NCI-H2029 treated with DMSO at 0.1 percent for 48 hours (cell line): ENCODE results near the gene PCA3.

Experiments
- DNase-seq: peaks from one replicate; lab custom pipeline; 2025; lab: John Stamatoyannopoulos, UW

PCA3 gene

DNA sequence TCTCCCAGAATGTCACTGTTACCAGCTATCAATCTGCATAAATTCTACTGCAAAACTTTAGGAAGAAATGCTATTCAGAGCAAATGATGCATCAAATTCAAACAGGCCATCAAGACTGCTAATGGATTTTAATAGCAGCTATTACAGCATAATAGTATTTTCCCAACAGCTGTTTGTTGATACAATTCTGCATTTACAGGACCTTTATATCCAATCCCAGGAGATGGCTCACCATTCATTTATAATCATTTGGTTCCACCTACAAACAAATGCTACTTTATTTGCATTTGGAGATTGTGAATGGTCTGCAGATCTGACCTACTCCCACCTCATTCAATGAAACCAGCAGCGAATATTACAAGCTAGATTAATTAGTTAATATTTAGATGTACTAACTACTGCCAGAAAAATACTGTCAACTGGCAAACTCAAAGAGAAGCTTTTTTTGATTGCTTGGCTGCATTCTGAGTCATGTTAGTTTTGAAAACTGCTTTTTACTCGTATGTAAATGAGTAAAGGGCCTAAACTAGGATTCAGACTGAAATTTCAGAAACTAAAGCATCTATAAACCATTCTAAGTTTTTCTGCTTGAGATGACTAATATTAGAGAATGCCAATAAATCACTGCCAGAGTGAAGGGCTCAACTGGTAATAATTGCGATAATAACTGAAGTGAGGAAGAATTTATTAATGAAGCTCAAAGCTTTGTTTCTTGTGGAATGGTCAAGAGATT, 7.1 kb upstream of the PCA3 start:
- DNase-seq = no peak

GRCh38 chr9:76758476-76758875, 5.8 kb upstream of the PCA3 start:
- DNase-seq = no peak

DNA sequence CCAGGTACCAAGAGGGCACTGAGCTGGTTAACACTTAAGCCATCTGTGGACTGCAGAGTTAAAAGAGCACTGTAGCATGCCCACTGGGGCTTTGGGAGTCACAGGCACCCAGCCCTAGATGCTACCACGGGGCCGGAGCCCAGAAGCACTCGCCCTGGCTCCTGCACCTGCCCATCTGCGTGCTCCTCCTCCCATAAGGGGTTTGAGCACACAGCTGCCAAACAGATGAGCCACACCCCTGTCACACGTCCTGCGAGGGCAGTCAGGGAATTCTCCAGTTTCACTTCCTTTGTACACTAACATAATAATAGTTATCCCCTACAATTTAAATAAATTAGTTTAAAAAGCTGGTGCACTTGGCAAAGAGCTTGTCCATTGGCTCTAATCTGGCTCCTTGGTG, 4.5 kb upstream of the PCA3 start:
- peak; percentile 60 for DNase-seq

DNA sequence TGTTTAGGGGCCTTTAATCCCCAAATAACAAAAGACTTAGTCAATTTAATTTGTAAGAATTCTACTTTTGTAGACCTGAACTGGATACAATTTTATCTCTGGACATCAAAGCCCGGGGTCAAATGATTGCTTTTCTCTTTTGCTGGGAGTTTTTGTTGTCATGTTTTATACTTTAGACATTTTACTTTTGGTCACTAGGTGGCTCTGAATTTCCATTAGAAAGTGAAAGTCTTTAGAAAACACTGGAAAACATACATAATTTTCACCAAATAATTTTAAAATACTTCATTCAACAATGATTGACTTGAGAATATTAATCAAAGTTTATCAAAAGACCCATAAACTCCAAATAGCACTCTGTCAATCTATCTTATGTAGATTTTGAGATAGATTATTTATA, 2.8 kb upstream of the PCA3 start:
- DNase-seq = no peak

GRCh38 chr9:76766126-76766525, 1.9 kb downstream of the PCA3 start:
- no peak for DNase-seq

DNA sequence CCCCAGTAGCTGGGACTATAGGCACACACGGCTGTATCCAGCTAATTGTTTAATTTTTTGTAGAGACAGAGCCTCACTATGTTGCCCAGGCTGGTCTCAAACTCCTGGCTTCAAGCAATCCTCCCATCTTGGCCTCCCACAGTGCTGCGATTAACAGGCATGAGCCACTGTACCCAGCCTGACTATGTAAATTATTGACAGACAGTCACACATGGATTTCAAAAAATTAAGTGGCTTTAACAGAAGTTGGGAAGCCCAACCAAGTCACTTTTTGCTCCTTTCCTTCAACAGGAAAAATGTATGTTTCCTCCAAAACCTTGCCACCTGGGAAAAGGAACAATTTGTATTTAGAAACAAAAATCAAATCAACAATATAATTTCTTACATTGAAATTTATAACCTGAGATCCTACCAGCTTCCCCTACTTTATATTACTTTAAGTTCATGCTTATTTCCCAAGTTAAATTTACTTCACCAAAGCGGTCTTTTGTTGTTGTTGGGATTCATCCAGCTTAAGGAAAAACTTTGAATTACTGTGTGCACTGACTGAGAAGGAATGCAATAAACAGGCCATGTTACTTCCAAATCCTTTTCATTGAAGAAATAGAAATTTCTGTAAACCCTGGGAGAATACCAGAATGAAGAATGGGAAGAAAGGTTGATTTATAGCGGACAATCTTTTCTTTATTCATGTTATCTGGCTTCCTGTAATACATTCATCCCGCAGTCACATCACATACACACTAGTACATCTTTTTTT, 8.6 kb downstream of the PCA3 start:
- no peak for DNase-seq

DNA sequence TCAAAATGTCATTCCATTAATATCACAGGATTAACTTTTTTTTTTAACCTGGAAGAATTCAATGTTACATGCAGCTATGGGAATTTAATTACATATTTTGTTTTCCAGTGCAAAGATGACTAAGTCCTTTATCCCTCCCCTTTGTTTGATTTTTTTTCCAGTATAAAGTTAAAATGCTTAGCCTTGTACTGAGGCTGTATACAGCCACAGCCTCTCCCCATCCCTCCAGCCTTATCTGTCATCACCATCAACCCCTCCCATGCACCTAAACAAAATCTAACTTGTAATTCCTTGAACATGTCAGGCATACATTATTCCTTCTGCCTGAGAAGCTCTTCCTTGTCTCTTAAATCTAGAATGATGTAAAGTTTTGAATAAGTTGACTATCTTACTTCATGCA, 20.6 kb downstream of the PCA3 start:
- no peak for DNase-seq

DNA sequence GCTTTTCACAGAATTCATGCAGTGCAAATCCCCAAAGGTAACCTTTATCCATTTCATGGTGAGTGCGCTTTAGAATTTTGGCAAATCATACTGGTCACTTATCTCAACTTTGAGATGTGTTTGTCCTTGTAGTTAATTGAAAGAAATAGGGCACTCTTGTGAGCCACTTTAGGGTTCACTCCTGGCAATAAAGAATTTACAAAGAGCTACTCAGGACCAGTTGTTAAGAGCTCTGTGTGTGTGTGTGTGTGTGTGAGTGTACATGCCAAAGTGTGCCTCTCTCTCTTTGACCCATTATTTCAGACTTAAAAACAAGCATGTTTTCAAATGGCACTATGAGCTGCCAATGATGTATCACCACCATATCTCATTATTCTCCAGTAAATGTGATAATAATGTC, 21.3 kb downstream of the PCA3 start:
- no peak for DNase-seq

GRCh38 chr9:76787677-76788076, 23.4 kb downstream of the PCA3 start:
- DNase-seq = no peak

- no peak for DNase-seq
These were observed 25.6 kb downstream of the PCA3 start for GRCh38 chr9:76789840-76790239.

DNA sequence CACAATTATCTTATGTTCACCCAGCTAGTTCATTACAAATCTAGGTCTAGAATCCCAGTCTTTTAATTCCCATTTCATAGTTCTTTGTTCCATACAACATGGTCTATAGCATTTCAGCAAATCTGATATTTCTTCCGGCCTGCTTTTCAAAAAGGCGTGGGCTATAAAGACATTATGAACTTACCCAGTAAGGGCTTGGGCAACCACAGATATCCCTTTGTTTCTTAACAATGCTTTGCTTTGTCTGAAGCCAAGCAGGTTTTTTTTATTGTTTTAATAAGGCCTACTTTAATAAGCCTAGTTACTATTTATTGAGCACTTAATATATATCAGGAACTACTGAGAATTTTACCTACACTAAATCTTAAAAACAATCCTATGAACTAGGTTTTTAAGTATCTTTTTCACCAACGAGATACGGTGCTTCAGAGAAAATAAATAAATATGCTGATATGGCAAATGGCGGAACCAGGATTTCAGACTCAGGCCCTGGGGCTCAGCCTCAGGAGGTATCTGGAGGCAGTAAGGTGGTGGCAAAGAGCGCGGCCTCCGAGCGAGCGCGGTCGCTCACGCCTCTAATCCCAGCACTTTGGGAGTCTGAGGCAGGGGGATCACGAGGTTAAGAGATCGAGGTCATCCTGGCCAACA, 29.7 kb downstream of the PCA3 start:
- DNase-seq = no peak

DNA sequence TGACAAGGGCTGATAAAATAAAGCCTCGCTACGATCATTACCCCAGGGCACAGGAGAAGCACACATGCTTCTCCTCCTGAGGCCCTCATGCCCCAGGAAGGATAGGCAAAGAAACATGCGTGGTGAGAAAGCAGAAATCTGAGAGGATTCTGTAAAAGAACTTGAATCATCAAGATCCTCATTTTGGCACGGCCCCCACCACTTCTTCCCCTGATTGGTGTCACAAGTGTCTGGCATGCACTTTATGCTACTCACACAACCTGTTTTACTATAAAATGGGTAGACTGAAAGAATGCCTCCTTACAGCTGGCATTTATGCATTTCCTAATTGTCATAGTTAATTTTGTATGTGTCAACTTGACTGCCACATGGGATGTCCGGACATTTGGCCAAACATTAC, 32.1 kb downstream of the PCA3 start:
- DNase-seq = no peak

GRCh38 chr9:76798527-76798926, 34.3 kb downstream of the PCA3 start:
- DNase-seq = no peak

DNA sequence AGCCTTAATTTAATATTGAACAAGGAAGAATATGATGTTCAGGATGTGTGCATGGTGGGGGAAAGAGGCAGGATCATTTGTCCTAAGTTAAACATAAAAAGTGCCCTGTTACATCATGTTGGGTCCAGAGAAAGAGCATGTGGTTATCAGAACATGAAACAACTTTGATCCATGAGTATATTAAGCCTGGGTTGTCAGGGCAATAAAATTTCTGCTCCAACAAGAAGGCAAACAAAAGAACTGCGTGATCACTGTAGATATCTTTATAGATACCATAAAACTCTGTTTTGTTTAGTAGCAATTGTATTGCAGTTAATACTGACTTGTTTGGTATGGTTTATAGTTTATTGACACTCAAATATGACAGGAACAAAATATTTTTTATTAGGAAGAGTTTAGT, 35.2 kb downstream of the PCA3 start:
- DNase-seq = no peak

- DNase-seq = no peak
These were observed 36.7 kb downstream of the PCA3 start for GRCh38 chr9:76800901-76801300.

DNA sequence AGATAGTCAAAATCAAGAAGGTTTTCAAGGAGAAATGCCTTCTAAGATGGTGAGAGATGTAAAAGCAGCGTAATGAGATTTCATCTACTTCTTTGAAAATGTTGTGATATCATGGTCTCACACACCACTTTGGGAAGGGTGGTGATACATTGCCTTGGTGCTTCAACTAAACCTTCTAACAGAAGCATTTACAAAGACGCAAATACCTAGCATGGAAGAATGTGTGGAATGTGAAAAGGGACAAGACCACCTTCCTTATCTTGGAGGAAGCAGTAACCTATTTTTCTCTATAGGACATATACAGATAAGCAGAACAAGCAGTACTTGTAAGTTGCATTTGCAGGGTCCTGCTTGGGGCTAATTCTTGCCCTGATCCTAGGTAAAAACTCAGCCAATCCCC, 38.8 kb downstream of the PCA3 start:
- no peak for DNase-seq

GRCh38 chr9:76803762-76804161, 39.5 kb downstream of the PCA3 start:
- no peak for DNase-seq

DNA sequence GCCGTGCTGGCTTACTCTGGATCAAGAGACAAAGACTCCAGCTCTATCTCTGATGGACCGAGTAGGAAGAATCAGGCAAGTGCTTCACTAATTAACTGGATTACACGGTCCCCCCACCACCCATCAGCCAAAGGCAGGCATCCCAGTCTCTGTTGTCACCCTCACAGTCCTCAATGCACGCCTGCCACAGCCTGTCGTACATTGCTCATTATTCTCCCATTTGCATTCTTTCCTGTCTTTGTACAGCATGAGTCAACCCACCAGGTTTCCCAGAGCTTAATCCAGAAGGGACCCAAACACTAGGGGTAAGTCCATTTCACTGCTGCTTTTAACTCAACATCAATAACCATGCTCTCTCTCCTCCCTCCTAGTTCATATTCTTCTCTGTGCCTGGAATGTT, 44.4 kb downstream of the PCA3 start:
- DNase-seq = no peak

GRCh38 chr9:76810377-76810957, 46.2 kb downstream of the PCA3 start:
- peak; percentile 72 for DNase-seq

GRCh38 chr9:76812591-76812990, 48.4 kb downstream of the PCA3 start:
- no peak for DNase-seq

- peak; percentile 75 for DNase-seq
These were observed 53.3 kb downstream of the PCA3 start for GRCh38 chr9:76817489-76817888.

- DNase-seq = no peak
These were observed 54.0 kb downstream of the PCA3 start for GRCh38 chr9:76818271-76818670.

- no peak for DNase-seq
These were observed 56.2 kb downstream of the PCA3 start for GRCh38 chr9:76820431-76820830.
